Ishikawa (cell line): ENCODE measurements around the gene FADS1.

ENCODE experiments used
- CEBPB ChIP-seq: IDR thresholded peaks from 2 replicates; pipeline ENCODE4 v1.6.1; 2012
- CREB1 ChIP-seq: IDR thresholded peaks from 2 replicates; pipeline ENCODE4 v1.6.1; 2012; ENCODE audit warnings: low read depth
- EGR1 ChIP-seq: IDR thresholded peaks from 2 replicates; pipeline ENCODE4 v1.6.1; 2012
- EP300 ChIP-seq: IDR thresholded peaks from 2 replicates; pipeline ENCODE4 v1.6.1; 2012; ENCODE audit warnings: borderline replicate concordance
- FOXM1 ChIP-seq: IDR thresholded peaks from 2 replicates; pipeline ENCODE4 v1.6.1; 2012; ENCODE audit warnings: low read depth, borderline replicate concordance
- NFIC ChIP-seq: IDR thresholded peaks from 2 replicates; pipeline ENCODE4 v1.6.1; 2012
- RAD21 ChIP-seq: IDR thresholded peaks from 2 replicates; pipeline ENCODE4 v1.6.1; 2012; ENCODE audit warnings: low read depth
- TAF1 ChIP-seq: IDR thresholded peaks from 2 replicates; pipeline ENCODE4 v1.6.1; 2012; ENCODE audit warnings: low read depth, mild to moderate bottlenecking
- TCF12 ChIP-seq: IDR thresholded peaks from 2 replicates; pipeline ENCODE4 v1.6.1; 2012; ENCODE audit warnings: low read depth
- TEAD4 ChIP-seq: IDR thresholded peaks from 2 replicates; pipeline ENCODE4 v1.6.1; 2012
- USF1 ChIP-seq: IDR thresholded peaks from 2 replicates; pipeline ENCODE4 v1.6.1; 2012
- YY1 ChIP-seq: IDR thresholded peaks from 2 replicates; pipeline ENCODE4 v1.6.1; 2012; ENCODE audit warnings: low read depth
- ZBTB7A ChIP-seq: IDR thresholded peaks from 2 replicates; pipeline ENCODE4 v1.6.1; 2012; ENCODE audit warnings: low read depth
- TF ChIP-seq, protein P1 (sequence below): IDR thresholded peaks from 2 replicates; pipeline ENCODE4 v1.6.1; 2012; ENCODE audit warnings: low read depth, mild to moderate bottlenecking
- TF ChIP-seq, protein P2 (sequence below): IDR thresholded peaks from 2 replicates; pipeline ENCODE4 v1.6.1; 2012

FADS1 gene

GRCh38 chr11:61855939-61856680, 39.3 kb upstream of the FADS1 start:
- TF ChIP-seq, protein P1, sequence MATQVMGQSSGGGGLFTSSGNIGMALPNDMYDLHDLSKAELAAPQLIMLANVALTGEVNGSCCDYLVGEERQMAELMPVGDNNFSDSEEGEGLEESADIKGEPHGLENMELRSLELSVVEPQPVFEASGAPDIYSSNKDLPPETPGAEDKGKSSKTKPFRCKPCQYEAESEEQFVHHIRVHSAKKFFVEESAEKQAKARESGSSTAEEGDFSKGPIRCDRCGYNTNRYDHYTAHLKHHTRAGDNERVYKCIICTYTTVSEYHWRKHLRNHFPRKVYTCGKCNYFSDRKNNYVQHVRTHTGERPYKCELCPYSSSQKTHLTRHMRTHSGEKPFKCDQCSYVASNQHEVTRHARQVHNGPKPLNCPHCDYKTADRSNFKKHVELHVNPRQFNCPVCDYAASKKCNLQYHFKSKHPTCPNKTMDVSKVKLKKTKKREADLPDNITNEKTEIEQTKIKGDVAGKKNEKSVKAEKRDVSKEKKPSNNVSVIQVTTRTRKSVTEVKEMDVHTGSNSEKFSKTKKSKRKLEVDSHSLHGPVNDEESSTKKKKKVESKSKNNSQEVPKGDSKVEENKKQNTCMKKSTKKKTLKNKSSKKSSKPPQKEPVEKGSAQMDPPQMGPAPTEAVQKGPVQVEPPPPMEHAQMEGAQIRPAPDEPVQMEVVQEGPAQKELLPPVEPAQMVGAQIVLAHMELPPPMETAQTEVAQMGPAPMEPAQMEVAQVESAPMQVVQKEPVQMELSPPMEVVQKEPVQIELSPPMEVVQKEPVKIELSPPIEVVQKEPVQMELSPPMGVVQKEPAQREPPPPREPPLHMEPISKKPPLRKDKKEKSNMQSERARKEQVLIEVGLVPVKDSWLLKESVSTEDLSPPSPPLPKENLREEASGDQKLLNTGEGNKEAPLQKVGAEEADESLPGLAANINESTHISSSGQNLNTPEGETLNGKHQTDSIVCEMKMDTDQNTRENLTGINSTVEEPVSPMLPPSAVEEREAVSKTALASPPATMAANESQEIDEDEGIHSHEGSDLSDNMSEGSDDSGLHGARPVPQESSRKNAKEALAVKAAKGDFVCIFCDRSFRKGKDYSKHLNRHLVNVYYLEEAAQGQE, result peak; percentile 57
- TF ChIP-seq CREB1 (no peak), YY1 (no peak)

- TF ChIP-seq, protein P2, sequence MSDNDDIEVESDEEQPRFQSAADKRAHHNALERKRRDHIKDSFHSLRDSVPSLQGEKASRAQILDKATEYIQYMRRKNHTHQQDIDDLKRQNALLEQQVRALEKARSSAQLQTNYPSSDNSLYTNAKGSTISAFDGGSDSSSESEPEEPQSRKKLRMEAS, result no peak
- TF ChIP-seq TEAD4 (no peak), ZBTB7A (no peak), CREB1 (no peak), EP300 (no peak), CEBPB (no peak), USF1 (no peak), RAD21 (no peak), EGR1 (no peak), YY1 (no peak), TAF1 (no peak), NFIC (no peak), FOXM1 (no peak), TCF12 (no peak)
- TF ChIP-seq, protein P1, result no peak
Measured at GRCh38 chr11:61854966-61855714, 38.3 kb upstream of the FADS1 start.

- TF ChIP-seq RAD21, result no peak
Measured at GRCh38 chr11:61854206-61854895, 37.5 kb upstream of the FADS1 start.

- TF ChIP-seq EGR1, result no peak
- no peak for TF ChIP-seq RAD21
- TF ChIP-seq, protein P1, result no peak
- TF ChIP-seq, protein P2, result no peak
- TF ChIP-seq FOXM1, result no peak
- TF ChIP-seq TEAD4, result no peak
- no peak for TF ChIP-seq EP300
- TF ChIP-seq CREB1, result no peak
- no peak for TF ChIP-seq TAF1
- TF ChIP-seq TCF12, result no peak
- TF ChIP-seq USF1, result no peak
- TF ChIP-seq NFIC, result no peak
- TF ChIP-seq CEBPB, result no peak
- no peak for TF ChIP-seq YY1
- no peak for TF ChIP-seq ZBTB7A
Measured at GRCh38 chr11:61853698-61854169, 36.9 kb upstream of the FADS1 start.
